GM18508 (cell line): ENCODE measurements around the gene SUGCT.

Experiments used
- ATAC-seq: cut with Tn5 transposase; IDR thresholded peaks from one replicate; pipeline ENCODE4 v1.9.1; 2021; ENCODE audit warnings: moderate number of reproducible peaks; ENCODE audit not compliant: insufficient read depth, unreplicated experiment

Gene SUGCT

GRCh38 chr7:40876601-40877000 is 741.8 kb downstream of the SUGCT start:
- ATAC-seq, result no peak

- ATAC-seq, result no peak
Measured at GRCh38 chr7:40879941-40880543, 745.2 kb downstream of the SUGCT start.

GRCh38 chr7:40880581-40880980 is 745.8 kb downstream of the SUGCT start:
- no peak for ATAC-seq

- no peak for ATAC-seq
Measured at GRCh38 chr7:40881405-40881926, 746.7 kb downstream of the SUGCT start.

GRCh38 chr7:40882071-40882658 is 747.4 kb downstream of the SUGCT start:
- ATAC-seq, result no peak

- no peak for ATAC-seq
Measured at GRCh38 chr7:40883826-40884225, 749.0 kb downstream of the SUGCT start.

GRCh38 chr7:40884241-40884640 is 749.4 kb downstream of the SUGCT start:
- ATAC-seq, result no peak

- no peak for ATAC-seq
Measured at GRCh38 chr7:40885503-40885902, 750.7 kb downstream of the SUGCT start.

GRCh38 chr7:40887099-40887498 is 752.3 kb downstream of the SUGCT start:
- no peak for ATAC-seq

GRCh38 chr7:40888499-40888898 is 753.7 kb downstream of the SUGCT start:
- no peak for ATAC-seq

- ATAC-seq, result no peak
Measured at GRCh38 chr7:40889099-40889498, 754.3 kb downstream of the SUGCT start.

- no peak for ATAC-seq
Measured at GRCh38 chr7:40889539-40889938, 754.7 kb downstream of the SUGCT start.

- ATAC-seq, result no peak
Measured at GRCh38 chr7:40890088-40890692, 755.4 kb downstream of the SUGCT start.

GRCh38 chr7:40891232-40891631 is 756.4 kb downstream of the SUGCT start:
- no peak for ATAC-seq

GRCh38 chr7:40899151-40899550 is 764.3 kb downstream of the SUGCT start:
- no peak for ATAC-seq

- ATAC-seq, result no peak
Measured at GRCh38 chr7:40899636-40900507, 765.1 kb downstream of the SUGCT start.

GRCh38 chr7:40903872-40904271 is 769.1 kb downstream of the SUGCT start:
- no peak for ATAC-seq

GRCh38 chr7:40907286-40907685 is 772.5 kb downstream of the SUGCT start:
- ATAC-seq, result no peak

- ATAC-seq, result no peak
Measured at GRCh38 chr7:40909346-40909980, 774.7 kb downstream of the SUGCT start.
